ENCODE results near the gene ABCA1.

DNA sequence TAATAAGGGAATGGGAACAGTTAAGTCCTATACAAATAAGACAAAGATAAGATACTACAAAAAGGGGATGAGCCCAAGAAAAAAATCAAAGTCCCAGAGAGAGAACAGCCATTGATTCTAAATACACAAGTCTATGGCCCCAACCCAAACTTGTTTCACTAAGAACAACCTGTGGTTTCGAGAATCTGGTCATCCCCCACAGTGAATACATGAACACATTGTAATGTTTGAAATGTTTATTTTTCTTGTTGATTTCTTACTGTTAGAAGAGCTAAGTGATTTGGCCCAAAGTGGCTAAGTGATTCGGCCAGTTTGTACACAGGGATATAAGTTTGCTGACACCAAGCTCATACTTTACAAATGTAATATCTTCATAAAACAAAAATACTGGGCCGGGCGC, 3.3 kb upstream of the ABCA1 start:
- no peak for TF ChIP-seq POLR2AphosphoS5 (IDR thresholded peaks at IDR 0.05; ENCODE audit: borderline replicate concordance, low read depth, low read length)
- TF ChIP-seq EZH2 (IDR thresholded peaks at IDR 0.05): no peak
- TF ChIP-seq FOXP2 (optimal IDR thresholded peaks at IDR 0.05; ENCODE audit: control extremely low read depth, extremely low read length, insufficient read depth): no peak
